Neural progenitor cell (in vitro differentiated cells): ENCODE data around the gene ASTN2. TPM values are rescaled to one million over a fixed set of nuclear protein-coding genes. Genes with fewer than 3 reads are reported as not detected.
"Not testable (repeated sequence)": the region's sequence is repeated elsewhere in the genome, so short reads cannot be mapped to it uniquely, and the experiment has no call there.

Experiments used
- DNase-seq: peaks from one replicate; pipeline ENCODE4 v3.0.0-alpha.2; 2016; ENCODE audit warnings: low spot score
- H2AFZ ChIP-seq: fragments of 200-600 bp; sonication (generic); replicated peaks from 2 replicates; pipeline ENCODE4 v1.6.1; 2016; ENCODE audit warnings: antibody characterized with exemption
- H3F3A ChIP-seq: fragments of 200-600 bp; sonication (generic); 2 replicates; pipeline ENCODE4 v1.6.1; 2016; ENCODE audit warnings: antibody characterized with exemption, low read depth
- H3K27ac ChIP-seq: fragments of 200-600 bp; sonication (generic); 2 replicates; pipeline ENCODE4 v1.5.1; 2016; ENCODE audit warnings: mild to moderate bottlenecking
- H3K27me3 ChIP-seq: fragments of 200-600 bp; sonication (generic); 2 replicates; pipeline ENCODE4 v1.6.1; 2016; ENCODE audit warnings: mild to moderate bottlenecking, moderate library complexity
- H3K36me3 ChIP-seq: fragments of 200-600 bp; sonication (generic); 2 replicates; pipeline ENCODE4 v1.5.1; 2016
- H3K4me1 ChIP-seq: fragments of 200-600 bp; sonication (generic); 2 replicates; pipeline ENCODE4 v1.6.1; 2016; ENCODE audit warnings: mixed run types
- H3K4me2 ChIP-seq: fragments of 200-600 bp; sonication (generic); 2 replicates; pipeline ENCODE4 v1.6.1; 2016
- H3K4me3 ChIP-seq: fragments of 200-600 bp; sonication (generic); 2 replicates; pipeline ENCODE4 v1.5.1; 2016
- H3K79me2 ChIP-seq: fragments of 200-600 bp; sonication (generic); 2 replicates; pipeline ENCODE4 v1.6.1; 2016; ENCODE audit warnings: low read depth
- H3K9ac ChIP-seq: fragments of 200-600 bp; sonication (generic); 2 replicates; pipeline ENCODE4 v1.6.1; 2016
- H3K9me3 ChIP-seq: fragments of 200-600 bp; sonication (generic); 2 replicates; pipeline ENCODE4 v1.5.1; 2016; ENCODE audit warnings: low read depth
- H4K20me1 ChIP-seq: fragments of 200-600 bp; sonication (generic); 2 replicates; pipeline ENCODE4 v1.6.1; 2016; ENCODE audit warnings: low read depth
- H3K27ac Mint-ChIP-seq: 3 replicates; pipeline ENCODE4 v1.8.0; 2021; ENCODE audit warnings: mixed read lengths
- H3K27me3 Mint-ChIP-seq: 2 replicates; pipeline ENCODE4 v1.8.0; 2022; ENCODE audit warnings: low read depth, mild to moderate bottlenecking, inconsistent platforms, moderate library complexity, mixed read lengths; ENCODE audit not compliant: insufficient read depth
- H3K36me3 Mint-ChIP-seq: 3 replicates; pipeline ENCODE4 v1.8.0; 2021; ENCODE audit warnings: mixed read lengths
- H3K4me1 Mint-ChIP-seq: 3 replicates; pipeline ENCODE4 v1.8.0; 2021; ENCODE audit warnings: mixed read lengths
- H3K4me3 Mint-ChIP-seq: 3 replicates; pipeline ENCODE4 v1.8.0; 2021; ENCODE audit warnings: mild to moderate bottlenecking, moderate library complexity, mixed read lengths
- H3K9me3 Mint-ChIP-seq: 3 replicates; pipeline ENCODE4 v1.8.0; 2020; ENCODE audit warnings: mixed read lengths
- CTCF ChIP-seq: fragments of 200-600 bp; sonication (generic); IDR thresholded peaks from 2 replicates; pipeline ENCODE4 v1.5.1; 2017; ENCODE audit warnings: antibody characterized with exemption, mild to moderate bottlenecking
- EZH2 ChIP-seq: fragments of 200-600 bp; sonication (generic); IDR thresholded peaks from 2 replicates; pipeline ENCODE4 v1.6.1; 2017; ENCODE audit warnings: antibody characterized with exemption, mild to moderate bottlenecking, moderate library complexity
- EZH2phosphoT487 ChIP-seq: fragments of 200-600 bp; sonication (generic); IDR thresholded peaks from 2 replicates; pipeline ENCODE4 v1.6.1; 2017; ENCODE audit warnings: antibody characterized with exemption
- total RNA-seq: library from RNA; depleted of rRNA; stranded (reverse); fragments of >200 nt; gene quantifications from 2 replicates; pipeline ENCODE4 v1.2.3, GENCODE V29; 2015; ENCODE audit warnings: low replicate concordance

ASTN2 gene
- total RNA-seq, 1 donor from 2014 or later: 8.0 TPM

GRCh38 chr9:116693233-116693731 lies 721.6 kb downstream of the ASTN2 start:
- Mint-ChIP-seq H3K36me3 (peaks cover 23% of the 10 kb centered on the region), H3K4me3 (no peak overlapping the region), H3K4me1 (peaks cover 14% of the 10 kb centered on the region), H3K27ac (no peak overlapping the region), H3K27me3 (peaks cover 2% of the 10 kb centered on the region), H3K9me3 (no peaks in the 10 kb centered on the region)
- Histone ChIP-seq H2AFZ (no peak overlapping the region), H3K36me3 (no peaks in the 10 kb centered on the region), H3K4me2 (no peak overlapping the region), H3K27me3 (no peaks in the 10 kb centered on the region), H3K27ac (no peak overlapping the region), H3K9me3 (no peaks in the 10 kb centered on the region), H3K79me2 (peaks cover 42% of the 10 kb centered on the region), H4K20me1 (peaks cover 14% of the 10 kb centered on the region), H3F3A (no peaks in the 10 kb centered on the region), H3K4me3 (no peak overlapping the region), H3K9ac (no peak overlapping the region), H3K4me1 (no peaks in the 10 kb centered on the region)
- no peak for TF ChIP-seq EZH2phosphoT487
- TF ChIP-seq EZH2: no peak
- TF ChIP-seq CTCF: no peak
- no peak for DNase-seq

GRCh38 chr9:116692616-116693015 lies 722.2 kb downstream of the ASTN2 start:
- Histone ChIP-seq H3K27me3 (no peaks in the 10 kb centered on the region), H3K79me2 (peaks cover 49% of the 10 kb centered on the region), H4K20me1 (peaks cover 14% of the 10 kb centered on the region), H2AFZ (no peak overlapping the region), H3K4me1 (no peaks in the 10 kb centered on the region), H3K9ac (no peak overlapping the region), H3K9me3 (no peaks in the 10 kb centered on the region), H3K36me3 (no peaks in the 10 kb centered on the region), H3K27ac (no peak overlapping the region), H3K4me3 (no peak overlapping the region), H3K4me2 (no peak overlapping the region), H3F3A (no peaks in the 10 kb centered on the region)
- no peaks in the 10 kb centered on the region for H3K9me3 Mint-ChIP-seq
- no peak overlapping the region for H3K4me3 Mint-ChIP-seq
- H3K4me1 Mint-ChIP-seq: peaks cover 20% of the 10 kb centered on the region
- H3K36me3 Mint-ChIP-seq: peaks cover 16% of the 10 kb centered on the region
- H3K27ac Mint-ChIP-seq: no peak overlapping the region
- TF ChIP-seq EZH2phosphoT487 (no peak), EZH2 (no peak), CTCF (no peak)
- H3K27me3 Mint-ChIP-seq: no peaks in the 10 kb centered on the region
- no peak for DNase-seq

GRCh38 chr9:116691607-116692006 lies 723.2 kb downstream of the ASTN2 start:
- no peak overlapping the region for H3K9ac ChIP-seq
- peaks cover 50% of the 10 kb centered on the region for H3K79me2 ChIP-seq
- no peaks in the 10 kb centered on the region for H3K36me3 ChIP-seq
- Mint-ChIP-seq H3K27me3 (no peaks in the 10 kb centered on the region), H3K27ac (no peak overlapping the region), H3K36me3 (peaks cover 12% of the 10 kb centered on the region), H3K9me3 (no peaks in the 10 kb centered on the region), H3K4me1 (peaks cover 24% of the 10 kb centered on the region), H3K4me3 (no peak overlapping the region)
- no peak for DNase-seq
- H4K20me1 ChIP-seq: peaks cover 14% of the 10 kb centered on the region
- no peak overlapping the region for H3K4me2 ChIP-seq
- H2AFZ ChIP-seq: no peak overlapping the region
- no peak for TF ChIP-seq EZH2
- TF ChIP-seq CTCF: no peak
- no peaks in the 10 kb centered on the region for H3K27me3 ChIP-seq
- no peaks in the 10 kb centered on the region for H3K4me1 ChIP-seq
- no peak overlapping the region for H3K27ac ChIP-seq
- H3K4me3 ChIP-seq: no peak overlapping the region
- H3F3A ChIP-seq: no peaks in the 10 kb centered on the region
- no peaks in the 10 kb centered on the region for H3K9me3 ChIP-seq

- H2AFZ ChIP-seq, H3K27me3 ChIP-seq, H3K27ac Mint-ChIP-seq, H3K36me3 Mint-ChIP-seq, H3K4me3 Mint-ChIP-seq, H3K9ac ChIP-seq, H3F3A ChIP-seq, H3K4me3 ChIP-seq, H3K9me3 ChIP-seq, H3K36me3 ChIP-seq, H3K4me2 ChIP-seq, H4K20me1 ChIP-seq, H3K9me3 Mint-ChIP-seq, H3K27ac ChIP-seq, H3K4me1 ChIP-seq, DNase-seq, H3K27me3 Mint-ChIP-seq: not testable (repeated sequence)
- peaks cover 29% of the 10 kb centered on the region for H3K4me1 Mint-ChIP-seq
- peaks cover 50% of the 10 kb centered on the region for H3K79me2 ChIP-seq
These were observed 724.1 kb downstream of the ASTN2 start for GRCh38 chr9:116690805-116691204.
